Testis (tissue), 2 donors: ENCODE data around the gene KRT8.

Source experiments
- POLR2A ChIP-seq: fragments of 450-650 bp; IDR thresholded peaks from one replicate; pipeline ENCODE4 v1.6.1; 2017; ENCODE audit warnings: antibody characterized with exemption, mild to moderate bottlenecking, moderate library complexity
- TF ChIP-seq, protein P1 (sequence below), 3 experiments: fragments of 450-650 bp in 2 of 3; fragments of 200-600 bp in 1 of 3; sonication (generic) in 1 of 3; IDR thresholded peaks; one replicate each; pipeline ENCODE4 v1.5.1; 2016 to 2019; ENCODE audit warnings: antibody characterized with exemption in 3 of 3, mild to moderate bottlenecking in 2 of 3, moderate library complexity in 1 of 3

DNA sequence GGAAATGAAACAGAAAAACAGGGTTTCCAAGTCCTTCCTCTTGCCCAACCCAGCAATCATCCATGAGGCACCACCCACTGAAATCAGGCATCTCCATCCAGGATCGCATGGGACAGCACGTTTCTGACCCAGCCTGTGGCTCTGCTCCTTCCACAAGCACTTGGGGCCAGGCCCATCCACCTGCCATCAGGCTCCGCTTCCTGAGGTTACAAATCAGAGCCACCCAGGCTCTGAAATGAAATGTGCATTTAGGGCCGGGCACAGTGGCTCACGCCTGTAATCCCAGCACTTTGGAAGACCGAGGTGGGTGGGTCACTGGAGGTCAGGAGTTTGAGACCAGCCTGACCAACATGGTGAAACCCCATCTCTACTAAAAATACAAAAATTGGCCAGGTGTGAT is 55.4 kb downstream of the KRT8 start:
- no peak for TF ChIP-seq POLR2A
- TF ChIP-seq, protein P1, sequence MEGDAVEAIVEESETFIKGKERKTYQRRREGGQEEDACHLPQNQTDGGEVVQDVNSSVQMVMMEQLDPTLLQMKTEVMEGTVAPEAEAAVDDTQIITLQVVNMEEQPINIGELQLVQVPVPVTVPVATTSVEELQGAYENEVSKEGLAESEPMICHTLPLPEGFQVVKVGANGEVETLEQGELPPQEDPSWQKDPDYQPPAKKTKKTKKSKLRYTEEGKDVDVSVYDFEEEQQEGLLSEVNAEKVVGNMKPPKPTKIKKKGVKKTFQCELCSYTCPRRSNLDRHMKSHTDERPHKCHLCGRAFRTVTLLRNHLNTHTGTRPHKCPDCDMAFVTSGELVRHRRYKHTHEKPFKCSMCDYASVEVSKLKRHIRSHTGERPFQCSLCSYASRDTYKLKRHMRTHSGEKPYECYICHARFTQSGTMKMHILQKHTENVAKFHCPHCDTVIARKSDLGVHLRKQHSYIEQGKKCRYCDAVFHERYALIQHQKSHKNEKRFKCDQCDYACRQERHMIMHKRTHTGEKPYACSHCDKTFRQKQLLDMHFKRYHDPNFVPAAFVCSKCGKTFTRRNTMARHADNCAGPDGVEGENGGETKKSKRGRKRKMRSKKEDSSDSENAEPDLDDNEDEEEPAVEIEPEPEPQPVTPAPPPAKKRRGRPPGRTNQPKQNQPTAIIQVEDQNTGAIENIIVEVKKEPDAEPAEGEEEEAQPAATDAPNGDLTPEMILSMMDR (IDR thresholded peaks at IDR 0.05) = no peak
